ENCODE results near the gene NCK2.
A peak's percentile ranks its signal among the peaks of the same experiment; 100 is the strongest.

NCK2 gene

GRCh38 chr2:105862843-105863242 is 118.1 kb downstream of the NCK2 start:
- no peaks in the 10 kb centered on the region for H3K36me3 ChIP-seq (replicated peaks)
- H3K27ac ChIP-seq, result no peak overlapping the region
- H3K4me3 ChIP-seq (ENCODE audit: low read depth, low read length), result no peak overlapping the region
- TF ChIP-seq CTCF (IDR thresholded peaks at IDR 0.05; ENCODE audit: low read depth, low read length, missing control alignments), result no peak
- DNase-seq, result no peak
- in situ Hi-C loops (cut with HindIII; ENCODE audit: low pct_ligation_motif_present, low sequenced_read_pairs), result no loop called here
- H3K27me3 ChIP-seq (replicated peaks), result no peaks in the 10 kb centered on the region

- in situ Hi-C loops (cut with HindIII; ENCODE audit: low pct_ligation_motif_present, low sequenced_read_pairs), result no loop called here
- Histone ChIP-seq H3K4me3 (ENCODE audit: low read depth, low read length) (no peak overlapping the region), H3K36me3 (replicated peaks) (no peaks in the 10 kb centered on the region), H3K27ac (no peak overlapping the region), H3K27me3 (replicated peaks) (no peaks in the 10 kb centered on the region)
- no peak for DNase-seq
- no peak for TF ChIP-seq CTCF (IDR thresholded peaks at IDR 0.05; ENCODE audit: low read depth, low read length, missing control alignments)
Observed at GRCh38 chr2:105864262-105864661, 119.5 kb downstream of the NCK2 start.

- no peak for TF ChIP-seq CTCF (IDR thresholded peaks at IDR 0.05; ENCODE audit: low read depth, low read length, missing control alignments)
- no peaks in the 10 kb centered on the region for H3K27me3 ChIP-seq (replicated peaks)
- no peaks in the 10 kb centered on the region for H3K36me3 ChIP-seq (replicated peaks)
- no peak overlapping the region for H3K27ac ChIP-seq
- H3K4me3 ChIP-seq (ENCODE audit: low read depth, low read length), result no peak overlapping the region
- in situ Hi-C loops (cut with HindIII; ENCODE audit: low pct_ligation_motif_present, low sequenced_read_pairs), result no loop called here
- no peak for DNase-seq
Observed at GRCh38 chr2:105865222-105865913, 120.7 kb downstream of the NCK2 start.

DNA sequence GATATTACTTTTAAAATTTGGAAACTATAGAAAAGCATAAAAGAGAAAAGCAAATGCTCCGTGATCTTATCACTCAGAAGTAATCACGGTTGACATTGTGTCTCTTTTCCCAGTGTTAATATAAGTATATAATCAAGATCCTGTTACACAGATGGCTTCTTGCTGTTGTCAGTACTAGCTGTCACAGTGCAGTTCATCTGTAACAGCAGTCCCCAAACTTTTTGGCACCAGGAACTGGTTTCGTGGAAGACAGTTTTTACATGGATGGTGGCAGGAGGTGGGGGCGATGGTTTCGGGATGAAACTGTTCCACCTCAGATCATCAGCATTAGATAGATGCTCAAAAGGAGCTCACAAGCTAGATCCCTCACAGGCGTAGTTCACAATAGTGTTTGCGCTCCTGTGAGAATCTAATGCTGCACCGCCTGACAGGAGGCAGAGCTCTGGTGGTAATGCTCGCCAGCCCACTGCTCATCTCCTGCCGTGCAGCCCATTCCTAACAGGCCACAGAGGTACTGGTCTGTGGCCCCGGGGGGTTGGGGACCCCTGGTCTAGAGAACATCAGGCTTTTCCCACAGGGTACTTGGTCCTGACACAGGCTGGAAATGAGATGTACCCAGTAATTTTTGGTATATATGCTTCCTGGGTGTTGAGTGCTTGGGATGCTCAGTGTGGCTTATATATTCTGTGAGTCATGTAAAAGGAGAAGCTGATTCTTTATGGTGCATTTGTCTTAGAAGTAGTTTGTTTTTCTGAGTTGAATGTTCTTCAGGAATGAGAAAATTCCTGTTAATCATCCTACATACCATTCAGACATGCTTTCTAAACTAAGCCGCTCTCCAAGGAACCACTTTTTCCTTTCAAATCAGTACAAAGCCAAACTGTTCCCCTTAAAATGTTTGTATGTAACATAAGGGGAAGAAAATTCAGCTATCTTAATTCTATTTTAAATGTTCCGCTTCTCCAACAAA is 121.8 kb downstream of the NCK2 start:
- no peak overlapping the region for H3K4me3 ChIP-seq (ENCODE audit: low read depth, low read length)
- TF ChIP-seq CTCF (IDR thresholded peaks at IDR 0.05; ENCODE audit: low read depth, low read length, missing control alignments), result no peak
- H3K36me3 ChIP-seq (replicated peaks), result no peaks in the 10 kb centered on the region
- no peaks in the 10 kb centered on the region for H3K27me3 ChIP-seq (replicated peaks)
- in situ Hi-C loops (cut with HindIII; ENCODE audit: low pct_ligation_motif_present, low sequenced_read_pairs), result no loop called here
- H3K27ac ChIP-seq, result no peak overlapping the region
- DNase-seq, result peak; percentile 31

GRCh38 chr2:105867587-105867986 is 122.9 kb downstream of the NCK2 start:
- TF ChIP-seq CTCF (IDR thresholded peaks at IDR 0.05; ENCODE audit: low read depth, low read length, missing control alignments), result no peak
- no peak overlapping the region for H3K4me3 ChIP-seq (ENCODE audit: low read depth, low read length)
- H3K27ac ChIP-seq, result no peak overlapping the region
- DNase-seq, result no peak
- no peaks in the 10 kb centered on the region for H3K36me3 ChIP-seq (replicated peaks)
- no peaks in the 10 kb centered on the region for H3K27me3 ChIP-seq (replicated peaks)
- in situ Hi-C loops (cut with HindIII; ENCODE audit: low pct_ligation_motif_present, low sequenced_read_pairs), result no loop called here

All from brain microvascular endothelial cell (primary cell).